Endodermal cell (in vitro differentiated cells): ENCODE results near the gene KCNT1. TPM values are rescaled to one million over a fixed set of nuclear protein-coding genes. Genes with fewer than 3 reads are reported as not detected.

ENCODE experiments used
- DNase-seq: peaks from one replicate; pipeline ENCODE4 v3.0.0-alpha.2; 2017
- H3K27ac ChIP-seq: 2 replicates; pipeline ENCODE4 v1.5.1; 2013; ENCODE audit warnings: mild to moderate bottlenecking, low read depth, low read length, moderate library complexity
- H3K27me3 ChIP-seq: 2 replicates; pipeline ENCODE4 v1.6.1; 2013; ENCODE audit warnings: mild to moderate bottlenecking, low read length, moderate library complexity; ENCODE audit not compliant: insufficient read depth, control insufficient read depth, poor library complexity, severe bottlenecking
- H3K36me3 ChIP-seq: 2 replicates; pipeline ENCODE4 v1.7.0; 2013; ENCODE audit warnings: mild to moderate bottlenecking, low read length, moderate library complexity; ENCODE audit not compliant: control insufficient read depth, insufficient read depth
- H3K4me1 ChIP-seq: one replicate; pipeline ENCODE4 v1.7.0; 2013; ENCODE audit warnings: low read length; ENCODE audit not compliant: control insufficient read depth, insufficient read depth
- H3K4me3 ChIP-seq: 2 replicates; pipeline ENCODE4 v1.5.1; 2013; ENCODE audit warnings: mild to moderate bottlenecking, low read length, moderate library complexity
- H3K9ac ChIP-seq: 2 replicates; pipeline ENCODE4 v1.6.1; 2013; ENCODE audit warnings: mild to moderate bottlenecking, low read length, moderate library complexity; ENCODE audit not compliant: poor library complexity, severe bottlenecking; ENCODE audit errors: extremely low read depth
- H3K9me3 ChIP-seq: 2 replicates; pipeline ENCODE4 v1.6.1; 2013; ENCODE audit warnings: mild to moderate bottlenecking, low read length, moderate library complexity; ENCODE audit not compliant: control insufficient read depth
- H3K27ac Mint-ChIP-seq: 2 replicates; pipeline ENCODE4 v1.8.0; 2020; ENCODE audit warnings: mixed read lengths
- H3K27me3 Mint-ChIP-seq: 2 replicates; pipeline ENCODE4 v1.8.0; 2021; ENCODE audit warnings: mild to moderate bottlenecking, mixed read lengths; ENCODE audit not compliant: insufficient read depth
- H3K36me3 Mint-ChIP-seq: 2 replicates; pipeline ENCODE4 v1.8.0; 2020; ENCODE audit warnings: low read depth, mixed read lengths
- H3K4me1 Mint-ChIP-seq: 2 replicates; pipeline ENCODE4 v1.8.0; 2020; ENCODE audit warnings: mixed read lengths
- H3K4me3 Mint-ChIP-seq: 2 replicates; pipeline ENCODE4 v1.8.0; 2020; ENCODE audit warnings: mild to moderate bottlenecking, moderate library complexity, mixed read lengths
- H3K9me3 Mint-ChIP-seq: 2 replicates; pipeline ENCODE4 v1.8.0; 2020; ENCODE audit warnings: mild to moderate bottlenecking, mixed read lengths
- CTCF ChIP-seq: fragments of 200-600 bp; sonication (generic); conservative IDR thresholded peaks from 2 replicates; pipeline ENCODE4 v1.5.0; 2021; ENCODE audit warnings: antibody characterized with exemption, mild to moderate bottlenecking
- WGBS, 2 experiments: methylation state at CpG; one replicate each; pipeline versions ENCODE4 v1.1.5 to v1.1.7; 2013; ENCODE audit warnings: missing lambda C conversion rate in 2 of 2, mixed read lengths in 1 of 2; ENCODE audit not compliant: insufficient coverage in 1 of 2, insufficient read length in 1 of 2; 5-methylcytosine and 5-hydroxymethylcytosine counted together
- total RNA-seq, 2 donors: library from RNA; stranded (reverse); fragmentation: NEBNext Ultra II Directional in 1 of 2; extraction: Animal tissue kit (Norgen Biotek cat#: 25700) in 1 of 2; gene quantifications; 2 replicates in 1 of 2; 3 replicates in 1 of 2; pipeline ENCODE4 v1.2.1, GENCODE V29; 2021

KCNT1 gene
- total RNA-seq, 2 donors from 2014 or later, result 0.15 TPM; not detected in 1

DNA sequence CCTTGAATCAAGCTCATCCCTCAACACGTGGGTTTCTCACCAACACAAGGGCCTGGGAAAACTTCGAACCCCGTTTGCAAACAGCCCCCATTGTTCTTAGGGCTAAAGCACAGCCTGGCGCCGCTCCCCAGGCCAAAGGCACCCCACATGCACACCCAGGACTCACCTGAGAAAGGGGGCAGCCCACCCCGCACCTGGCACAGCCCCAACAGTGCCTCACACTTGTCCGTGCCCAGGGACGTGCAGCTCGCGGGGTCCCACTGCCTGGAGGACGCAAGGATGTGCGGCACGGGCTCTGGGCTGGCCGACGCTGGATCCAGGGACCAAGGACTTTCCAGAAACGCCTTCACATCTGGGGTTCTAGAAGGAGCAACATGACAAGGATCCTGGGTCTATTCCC, 5.5 kb upstream of the KCNT1 start:
- no peaks in the 10 kb centered on the region for H3K4me1 Mint-ChIP-seq
- no peaks in the 10 kb centered on the region for H3K9me3 Mint-ChIP-seq
- Histone ChIP-seq H3K27me3 (no peaks in the 10 kb centered on the region), H3K36me3 (no peaks in the 10 kb centered on the region), H3K4me3 (no peak overlapping the region), H3K9me3 (no peaks in the 10 kb centered on the region), H3K27ac (no peak overlapping the region), H3K4me1 (no peaks in the 10 kb centered on the region), H3K9ac (no peak overlapping the region)
- TF ChIP-seq CTCF, result no peak
- no peaks in the 10 kb centered on the region for H3K36me3 Mint-ChIP-seq
- WGBS, 2 experiments, result 89 to 97% methylated on average over 14 to 16 of the region's 16 CpGs
- no peak for DNase-seq
- no peaks in the 10 kb centered on the region for H3K27me3 Mint-ChIP-seq
- H3K27ac Mint-ChIP-seq, result no peak overlapping the region
- H3K4me3 Mint-ChIP-seq, result no peak overlapping the region

- TF ChIP-seq CTCF, result no peak
- Histone ChIP-seq H3K9ac (no peak overlapping the region), H3K36me3 (no peaks in the 10 kb centered on the region), H3K4me3 (no peak overlapping the region), H3K27me3 (peaks cover 2% of the 10 kb centered on the region), H3K4me1 (no peaks in the 10 kb centered on the region), H3K9me3 (no peaks in the 10 kb centered on the region), H3K27ac (no peak overlapping the region)
- Mint-ChIP-seq H3K27me3 (no peaks in the 10 kb centered on the region), H3K9me3 (no peaks in the 10 kb centered on the region), H3K4me3 (no peak overlapping the region), H3K4me1 (no peaks in the 10 kb centered on the region), H3K27ac (no peak overlapping the region), H3K36me3 (no peaks in the 10 kb centered on the region)
- no peak for DNase-seq
- 89 to 100% methylated on average over 2 to 15 of the region's 15 CpGs for WGBS, 2 experiments
Measured at GRCh38 chr9:135697226-135697625, 4.8 kb upstream of the KCNT1 start.

GRCh38 chr9:135698236-135698635, 3.7 kb upstream of the KCNT1 start:
- Mint-ChIP-seq H3K36me3 (no peaks in the 10 kb centered on the region), H3K4me1 (no peaks in the 10 kb centered on the region), H3K9me3 (no peaks in the 10 kb centered on the region), H3K27ac (no peak overlapping the region), H3K4me3 (no peak overlapping the region), H3K27me3 (peaks cover 6% of the 10 kb centered on the region)
- Histone ChIP-seq H3K4me3 (no peak overlapping the region), H3K27ac (no peak overlapping the region), H3K27me3 (peaks cover 13% of the 10 kb centered on the region), H3K36me3 (no peaks in the 10 kb centered on the region), H3K9me3 (no peaks in the 10 kb centered on the region), H3K4me1 (no peaks in the 10 kb centered on the region), H3K9ac (no peak overlapping the region)
- DNase-seq, result no peak
- TF ChIP-seq CTCF, result no peak
- WGBS, 2 experiments, result 90 to 95% methylated on average over 17 to 21 of the region's 21 CpGs
